ENCODE results near the gene SLX4IP.

DNA sequence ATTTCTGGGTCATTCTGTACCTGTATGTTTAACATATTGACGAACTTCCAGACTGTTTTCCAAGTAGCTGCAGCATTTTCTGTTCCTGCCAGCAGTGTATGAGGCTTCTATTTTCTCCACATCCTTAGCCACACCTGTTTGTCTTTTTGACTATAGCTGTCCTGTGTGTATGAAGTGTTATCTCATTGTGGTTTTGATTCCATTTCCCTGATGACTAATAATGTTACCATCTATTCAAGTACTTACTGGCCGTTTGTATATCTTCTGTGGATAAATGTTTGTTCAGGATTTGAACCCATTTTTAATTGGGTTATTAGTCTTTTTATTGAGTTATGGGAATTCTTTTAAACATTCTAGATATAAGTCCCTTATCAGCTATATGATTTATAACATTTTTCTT, 143.5 kb downstream of the SLX4IP start:
- TF ChIP-seq CTCF (conservative IDR thresholded peaks at IDR 0.05 in 1 of 2, IDR thresholded peaks at IDR 0.05 in 1 of 2; ENCODE audit: low read depth in 1 of 2, low read length in 2 of 2) (no peak), EZH2 (IDR thresholded peaks at IDR 0.05; ENCODE audit: low read length, missing control alignments) (no peak)
